GM21786 (cell line): Measurements from ENCODE around the gene SYNE3.
A peak's percentile ranks its signal among the peaks of the same experiment; 100 is the strongest.

Source experiments
- ATAC-seq: cut with Tn5 transposase; IDR thresholded peaks from one replicate; pipeline ENCODE4 v1.9.1; 2021; ENCODE audit not compliant: unreplicated experiment

Gene SYNE3, protein sequence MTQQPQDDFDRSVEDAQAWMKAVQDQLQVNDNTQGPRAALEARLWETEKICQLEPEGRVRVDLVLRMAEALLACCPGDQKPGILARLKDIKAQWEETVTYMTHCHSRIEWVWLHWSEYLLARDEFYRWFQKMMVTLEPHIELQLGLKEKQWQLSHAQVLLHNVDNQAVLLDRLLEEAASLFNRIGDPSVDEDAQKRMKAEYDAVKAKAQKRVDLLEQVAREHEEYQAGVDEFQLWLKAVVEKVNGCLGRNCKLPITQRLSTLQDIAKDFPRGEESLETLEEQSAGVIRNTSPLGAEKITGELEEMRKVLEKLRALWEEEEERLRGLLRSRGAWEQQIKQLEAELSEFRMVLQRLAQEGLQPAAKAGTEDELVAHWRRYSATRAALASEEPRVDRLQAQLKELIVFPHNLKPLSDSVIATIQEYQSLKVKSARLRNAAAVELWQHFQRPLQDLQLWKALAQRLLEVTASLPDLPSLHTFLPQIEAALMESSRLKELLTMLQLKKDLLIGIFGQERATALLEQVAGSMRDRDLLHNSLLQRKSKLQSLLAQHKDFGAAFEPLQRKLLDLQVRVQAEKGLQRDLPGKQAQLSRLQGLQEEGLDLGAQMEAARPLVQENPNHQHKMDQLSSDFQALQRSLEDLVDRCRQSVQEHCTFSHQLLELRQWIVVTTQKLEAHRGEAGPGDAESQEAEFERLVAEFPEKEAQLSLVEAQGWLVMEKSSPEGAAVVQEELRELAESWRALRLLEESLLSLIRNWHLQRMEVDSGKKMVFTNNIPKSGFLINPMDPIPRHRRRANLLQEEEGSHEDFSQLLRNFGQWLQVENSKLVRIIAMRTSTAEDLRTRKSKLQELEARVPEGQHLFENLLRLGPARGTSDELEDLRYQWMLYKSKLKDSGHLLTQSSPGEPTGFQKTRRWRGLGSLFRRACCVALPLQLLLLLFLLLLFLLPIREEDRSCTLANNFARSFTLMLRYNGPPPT

DNA sequence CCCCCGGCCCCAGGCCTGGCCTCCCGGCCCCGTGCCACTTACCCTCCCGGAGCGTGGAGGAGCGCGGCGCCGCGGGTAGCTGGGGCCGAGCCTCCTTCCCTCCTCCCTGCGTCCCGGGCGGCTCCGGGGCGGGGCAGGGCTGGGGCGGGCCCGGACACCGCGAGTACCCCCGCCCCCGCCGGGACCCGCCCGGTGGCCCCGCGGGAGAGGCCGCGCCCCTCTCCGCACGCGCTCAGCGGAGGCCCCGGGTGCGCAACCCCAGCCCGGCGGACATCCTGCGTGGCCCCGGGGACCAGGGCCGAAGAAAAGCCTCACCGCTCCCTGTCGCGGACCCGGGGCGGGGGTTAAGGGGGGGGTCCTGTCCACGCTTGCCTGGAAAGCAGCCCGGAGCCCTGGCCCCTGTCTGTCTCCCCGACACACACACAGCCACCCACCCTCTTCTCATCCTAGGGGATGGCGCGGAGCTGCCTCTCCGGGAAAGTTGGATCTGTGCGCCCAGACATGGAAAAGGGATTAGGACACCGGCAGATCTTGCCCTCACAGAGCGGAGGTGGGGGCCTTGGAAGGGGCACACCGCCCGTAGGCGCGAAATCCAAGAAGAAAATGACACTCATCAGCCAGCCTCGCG lies at the start of gene SYNE3:
TSS of gene SYNE3 (minus strand) at position 97 of the 628 bp plus-strand sequence. CDS start 40,829 bp downstream, outside the sequence.
- peak; percentile 31 for ATAC-seq

DNA sequence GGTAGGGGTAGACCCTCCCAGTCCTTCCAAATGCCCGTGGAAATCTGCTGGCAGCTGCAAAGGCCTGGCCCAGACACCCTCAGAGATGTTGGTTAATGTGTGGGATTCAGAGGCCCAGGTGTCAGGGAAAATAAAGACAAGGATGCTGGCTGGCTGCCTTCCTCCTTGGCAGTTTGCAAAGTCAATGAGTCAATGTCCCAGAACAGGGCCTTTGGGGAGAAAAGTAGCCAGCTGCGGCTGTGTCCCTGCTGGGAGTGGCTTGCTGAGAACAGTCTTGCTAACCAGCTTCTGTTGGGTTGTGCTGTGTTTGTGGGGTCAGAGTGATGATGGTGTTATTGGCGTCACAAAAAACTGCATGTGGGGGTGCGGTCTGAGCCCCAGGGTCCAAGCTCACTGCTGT lies 47.6 kb upstream of the SYNE3 start:
- ATAC-seq = no peak

- ATAC-seq = no peak
These were observed 46.6 kb upstream of the SYNE3 start for GRCh38 chr14:95562892-95563685.

GRCh38 chr14:95561001-95561412 lies 44.6 kb upstream of the SYNE3 start:
- ATAC-seq = peak; percentile 83

- no peak for ATAC-seq
These were observed 42.8 kb upstream of the SYNE3 start for GRCh38 chr14:95559203-95559602.

GRCh38 chr14:95557832-95558231 lies 41.4 kb upstream of the SYNE3 start:
- ATAC-seq = no peak

DNA sequence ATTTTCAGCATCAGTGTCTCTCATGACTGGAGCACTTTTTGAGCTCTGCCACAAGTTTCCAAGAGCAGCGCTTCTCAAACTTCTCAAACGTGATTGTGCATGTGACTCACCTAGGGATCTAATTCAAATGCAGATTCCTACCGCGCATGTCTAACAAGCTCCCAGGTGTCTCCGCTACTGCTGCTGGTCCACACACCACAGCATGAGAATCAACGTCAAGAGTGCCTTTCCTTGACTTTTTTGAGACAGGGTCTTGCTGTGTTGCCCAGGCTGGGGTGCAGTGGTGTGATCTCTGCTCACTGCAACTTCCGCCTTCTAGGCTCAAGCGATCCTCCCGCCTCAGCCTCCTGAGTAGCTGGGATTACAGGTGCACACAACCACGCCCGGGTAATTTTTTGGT lies 40.8 kb upstream of the SYNE3 start:
- ATAC-seq = no peak

DNA sequence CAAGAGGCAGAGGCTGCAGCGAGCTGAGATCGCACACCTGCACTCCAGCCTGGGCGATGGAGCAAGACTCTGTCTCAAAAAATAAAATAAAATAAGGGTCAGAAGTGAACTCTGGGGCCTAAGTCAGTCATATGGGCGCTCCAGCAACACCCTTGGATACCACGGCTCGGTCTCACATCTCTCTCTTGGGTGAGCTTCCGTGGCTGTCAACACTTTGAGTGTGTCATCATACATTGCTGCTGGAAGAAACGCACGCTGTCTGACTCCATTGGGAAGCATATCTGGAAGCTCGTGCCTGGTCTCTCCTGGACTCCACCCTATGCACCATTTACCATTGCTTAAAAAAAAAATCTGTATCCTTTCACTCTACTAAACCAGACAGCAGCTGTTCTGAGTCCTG lies 38.6 kb upstream of the SYNE3 start:
- ATAC-seq = no peak

DNA sequence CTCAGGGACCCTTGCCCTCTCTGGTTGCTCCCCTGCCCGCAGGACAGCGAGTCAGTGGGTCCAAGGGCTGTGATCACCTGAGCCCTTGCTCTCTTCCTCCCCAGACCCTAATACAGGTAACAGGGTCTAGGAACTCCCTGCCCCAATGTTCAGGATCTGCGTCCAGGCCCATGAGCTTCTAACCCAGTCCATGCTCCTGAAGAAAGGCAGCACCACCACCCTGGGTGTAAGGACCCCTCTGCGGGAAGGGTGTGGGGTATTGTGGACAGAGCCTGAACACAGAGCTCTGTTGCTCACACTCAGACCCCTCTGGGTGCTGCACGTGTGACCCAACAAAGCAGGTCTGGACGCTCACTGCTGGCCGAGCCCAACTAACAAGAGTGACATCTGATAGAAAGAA lies 36.7 kb upstream of the SYNE3 start:
- no peak for ATAC-seq

- ATAC-seq = no peak
These were observed 35.0 kb upstream of the SYNE3 start for GRCh38 chr14:95551435-95551834.

DNA sequence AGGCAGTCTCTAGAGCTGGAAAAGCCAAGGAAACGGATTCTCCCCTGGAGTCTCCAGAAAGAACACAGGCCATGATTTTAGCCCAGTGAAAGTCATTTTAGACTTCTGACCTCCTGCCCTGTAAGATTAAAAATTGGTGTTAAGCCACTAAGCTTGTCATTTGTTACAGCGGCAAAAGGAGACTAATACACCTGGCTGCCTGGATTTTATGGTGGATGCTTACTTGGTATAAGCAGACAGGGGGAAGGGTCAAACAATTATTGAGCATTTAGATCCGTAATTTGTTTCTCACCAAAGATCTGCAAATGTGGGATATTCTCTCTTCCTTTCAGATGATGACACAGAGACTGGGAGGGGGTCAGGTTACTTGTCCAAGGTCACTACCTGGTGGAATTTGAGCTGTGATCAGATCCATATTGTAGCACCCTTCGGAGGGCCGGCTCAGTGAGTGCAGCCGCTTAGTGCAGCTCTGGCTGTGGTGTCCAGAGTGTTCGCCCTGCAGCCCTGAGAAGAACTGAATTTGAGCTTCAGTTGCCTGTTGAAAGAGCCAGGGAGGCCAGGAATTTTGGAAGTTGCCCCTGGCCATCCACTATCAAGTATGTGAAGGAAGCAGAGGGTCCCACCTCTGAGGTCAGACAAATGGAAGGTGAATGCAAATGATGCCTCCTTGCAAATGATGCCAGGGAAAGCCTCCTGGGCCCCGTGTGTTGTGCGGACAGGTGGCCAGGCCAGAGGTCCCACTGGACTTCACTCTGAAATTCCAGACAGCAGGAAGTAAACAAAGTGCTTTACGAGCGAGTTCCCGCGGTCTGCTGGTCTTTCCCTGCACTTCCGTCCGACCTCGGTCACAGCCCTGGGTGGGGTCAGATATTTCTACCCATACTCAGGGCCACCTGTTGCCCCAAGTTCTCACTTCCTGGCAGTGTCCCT lies 33.5 kb upstream of the SYNE3 start:
- no peak for ATAC-seq

- ATAC-seq = no peak
These were observed 32.0 kb upstream of the SYNE3 start for GRCh38 chr14:95548328-95548929.

GRCh38 chr14:95547626-95548327 lies 31.3 kb upstream of the SYNE3 start:
- ATAC-seq = no peak

DNA sequence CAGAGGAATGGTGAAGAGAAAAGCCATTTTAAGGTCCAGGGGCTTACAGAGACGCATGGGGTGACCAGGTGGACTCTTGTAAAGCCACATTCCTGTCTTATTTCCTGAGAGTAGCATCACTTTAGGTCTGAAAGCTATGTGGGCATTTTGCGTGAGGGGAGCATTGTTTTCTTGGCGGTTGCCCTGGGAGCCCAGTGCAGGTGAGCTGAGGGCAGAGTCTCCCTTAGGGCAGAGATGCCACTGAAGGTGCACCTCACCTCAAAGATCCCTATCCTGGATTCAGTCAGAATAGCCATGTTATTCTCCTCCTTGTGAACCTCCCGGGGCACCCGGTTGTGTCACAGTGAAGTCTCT lies 30.8 kb upstream of the SYNE3 start:
- no peak for ATAC-seq

DNA sequence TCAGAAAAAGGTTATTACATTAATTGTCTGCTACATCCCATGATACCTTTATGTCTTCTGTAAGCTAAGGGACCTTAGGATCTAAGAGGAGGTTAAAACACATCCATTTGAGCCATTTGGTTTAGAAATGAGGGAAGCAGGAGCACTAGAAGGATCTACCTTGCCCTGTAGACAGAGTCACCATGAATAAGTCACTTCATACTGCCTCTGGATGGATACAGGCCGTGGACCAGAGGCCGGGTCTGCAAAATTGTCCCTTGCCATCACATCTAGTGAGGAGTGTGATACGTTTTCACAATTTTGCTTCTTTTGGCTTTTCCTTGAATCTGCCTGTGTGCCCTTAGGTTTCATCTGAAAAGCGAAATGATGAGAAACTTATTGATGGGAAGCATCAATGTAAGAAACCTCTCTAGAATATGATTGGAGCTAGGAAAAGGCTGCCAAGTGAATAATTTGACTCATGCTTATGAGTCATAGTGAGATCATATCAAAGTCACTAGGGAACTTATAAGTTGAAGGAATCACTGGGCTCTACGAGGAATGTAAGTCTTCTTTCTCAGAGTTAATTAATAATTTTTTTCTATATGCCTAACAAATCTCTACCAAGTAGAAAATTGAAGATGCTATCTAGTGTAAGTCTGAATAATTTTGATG lies 29.2 kb upstream of the SYNE3 start:
- no peak for ATAC-seq

DNA sequence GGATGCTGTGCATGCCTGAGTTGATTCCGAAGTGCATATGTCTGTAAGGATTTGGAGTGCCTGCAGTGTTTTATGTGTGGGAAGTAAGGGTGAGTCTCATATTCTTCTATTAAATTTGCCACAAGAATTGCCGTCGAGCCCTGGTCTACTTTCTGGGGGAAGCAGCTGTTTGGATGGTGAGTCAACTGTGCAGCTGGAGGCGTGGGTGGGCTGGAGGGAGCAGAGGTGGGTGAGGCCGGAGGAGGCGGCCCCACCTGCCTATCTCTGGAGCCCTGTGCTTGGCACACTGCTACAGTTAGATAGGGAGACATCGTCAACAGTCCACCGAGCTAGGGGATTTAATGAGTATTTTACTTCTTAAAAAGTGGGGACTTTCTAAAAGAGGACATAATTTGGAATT lies 28.1 kb upstream of the SYNE3 start:
- no peak for ATAC-seq

GRCh38 chr14:95543021-95543420 lies 26.6 kb upstream of the SYNE3 start:
- ATAC-seq = no peak
